Measurements from ENCODE around the gene RHBDF1. TPM values are rescaled to one million over a fixed set of nuclear protein-coding genes. Genes with fewer than 3 reads are reported as not detected.
"Not testable (repeated sequence)": the region's sequence is repeated elsewhere in the genome, so short reads cannot be mapped to it uniquely, and the experiment has no call there.

Gene RHBDF1
- total RNA-seq, 1 donor from 2014 or later = 24.5 TPM

- DNase-seq (ENCODE audit: missing footprints) (peak; percentile 2), ATAC-seq (no peak)
- intact Hi-C loops (cut with DNase I) = no loop called here
Measured at GRCh38 chr16:44655-45054, 27.8 kb downstream of the RHBDF1 start.

GRCh38 chr16:43294-43693 lies 29.1 kb downstream of the RHBDF1 start:
- intact Hi-C loops (cut with DNase I) = no loop called here
- no peak for ATAC-seq
- no peak for DNase-seq (ENCODE audit: missing footprints)

GRCh38 chr16:42691-43090 lies 29.7 kb downstream of the RHBDF1 start:
- DNase-seq (ENCODE audit: missing footprints) = no peak
- ATAC-seq = no peak
- intact Hi-C loops (cut with DNase I) = no loop called here

- peak; percentile 7 for ATAC-seq
- intact Hi-C loops (cut with DNase I) = no loop called here
- no peak for DNase-seq (ENCODE audit: missing footprints)
Measured at GRCh38 chr16:42069-42457, 30.4 kb downstream of the RHBDF1 start.

GRCh38 chr16:41439-42068 lies 30.9 kb downstream of the RHBDF1 start:
- ATAC-seq (peak; percentile 73), DNase-seq (ENCODE audit: missing footprints) (no peak)
- intact Hi-C loops (cut with DNase I) = no loop called here

GRCh38 chr16:38941-39892 lies 33.2 kb downstream of the RHBDF1 start:
- DNase-seq (ENCODE audit: missing footprints) (no peak), ATAC-seq (no peak)
- intact Hi-C loops (cut with DNase I) = no loop called here

- DNase-seq (ENCODE audit: missing footprints) = not testable (repeated sequence)
Measured at GRCh38 chr16:38206-38605, 34.2 kb downstream of the RHBDF1 start.

GRCh38 chr16:37511-37910 lies 34.9 kb downstream of the RHBDF1 start:
- ATAC-seq = no peak
- intact Hi-C loops (cut with DNase I) = no loop called here
- no peak for DNase-seq (ENCODE audit: missing footprints)

More at GRCh38 chr16:38206-38605, 34.2 kb downstream of the RHBDF1 start:
- ATAC-seq; intact Hi-C loops (cut with DNase I): not testable (repeated sequence)

- ATAC-seq = no peak
- intact Hi-C loops (cut with DNase I) = no loop called here
- DNase-seq (ENCODE audit: missing footprints) = no peak
Measured at GRCh38 chr16:36336-36984, 36.0 kb downstream of the RHBDF1 start.

GRCh38 chr16:35678-36305 lies 36.6 kb downstream of the RHBDF1 start:
- intact Hi-C loops (cut with DNase I) = no loop called here
- DNase-seq (ENCODE audit: missing footprints) (no peak), ATAC-seq (no peak)

- intact Hi-C loops (cut with DNase I) = no loop called here
- DNase-seq (ENCODE audit: missing footprints) (no peak), ATAC-seq (peak; percentile 35)
Measured at GRCh38 chr16:35011-35677, 37.3 kb downstream of the RHBDF1 start.

- DNase-seq (ENCODE audit: missing footprints) = no peak
- no peak for ATAC-seq
- intact Hi-C loops (cut with DNase I) = no loop called here
Measured at GRCh38 chr16:34648-34987, 37.8 kb downstream of the RHBDF1 start.

GRCh38 chr16:33877-34647 lies 38.4 kb downstream of the RHBDF1 start:
- intact Hi-C loops (cut with DNase I) = no loop called here
- ATAC-seq (no peak), DNase-seq (ENCODE audit: missing footprints) (no peak)

GRCh38 chr16:33154-33876 lies 39.1 kb downstream of the RHBDF1 start:
- intact Hi-C loops (cut with DNase I); DNase-seq (ENCODE audit: missing footprints); ATAC-seq: not testable (repeated sequence)

- intact Hi-C loops (cut with DNase I); DNase-seq (ENCODE audit: missing footprints); ATAC-seq: not testable (repeated sequence)
Measured at GRCh38 chr16:30627-31026, 41.8 kb downstream of the RHBDF1 start.

GRCh38 chr16:25926-26348 lies 46.5 kb downstream of the RHBDF1 start:
- intact Hi-C loops (cut with DNase I); DNase-seq (ENCODE audit: missing footprints); ATAC-seq: not testable (repeated sequence)

- ATAC-seq; DNase-seq (ENCODE audit: missing footprints); intact Hi-C loops (cut with DNase I): not testable (repeated sequence)
Measured at GRCh38 chr16:24151-24550, 48.3 kb downstream of the RHBDF1 start.

Data from Right ventricle myocardium inferior (tissue), 1 donor.